Measurements from ENCODE around the gene FARP1.
A peak's percentile ranks its signal among the peaks of the same experiment; 100 is the strongest.

Gene FARP1

DNA sequence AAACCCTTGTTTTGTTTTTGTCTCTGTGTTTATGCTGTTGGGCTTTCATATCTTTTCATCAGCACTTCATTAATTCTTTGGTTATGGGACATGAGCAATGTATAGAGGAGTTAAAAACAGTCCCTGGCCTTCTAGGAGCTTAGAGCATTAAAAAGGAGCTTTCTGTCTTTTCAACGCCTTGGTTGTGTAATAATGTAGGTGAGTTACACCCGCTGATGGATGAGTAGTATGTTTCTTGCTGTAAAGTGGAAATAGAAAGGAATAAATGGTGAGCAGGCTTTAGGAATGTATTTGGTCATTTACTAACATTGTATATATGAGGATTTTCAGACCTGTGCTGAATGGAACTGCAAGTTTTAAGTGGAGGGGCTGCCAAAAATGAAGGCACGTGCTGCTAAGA lies 155.7 kb downstream of the FARP1 start:
- TF ChIP-seq, protein P1, sequence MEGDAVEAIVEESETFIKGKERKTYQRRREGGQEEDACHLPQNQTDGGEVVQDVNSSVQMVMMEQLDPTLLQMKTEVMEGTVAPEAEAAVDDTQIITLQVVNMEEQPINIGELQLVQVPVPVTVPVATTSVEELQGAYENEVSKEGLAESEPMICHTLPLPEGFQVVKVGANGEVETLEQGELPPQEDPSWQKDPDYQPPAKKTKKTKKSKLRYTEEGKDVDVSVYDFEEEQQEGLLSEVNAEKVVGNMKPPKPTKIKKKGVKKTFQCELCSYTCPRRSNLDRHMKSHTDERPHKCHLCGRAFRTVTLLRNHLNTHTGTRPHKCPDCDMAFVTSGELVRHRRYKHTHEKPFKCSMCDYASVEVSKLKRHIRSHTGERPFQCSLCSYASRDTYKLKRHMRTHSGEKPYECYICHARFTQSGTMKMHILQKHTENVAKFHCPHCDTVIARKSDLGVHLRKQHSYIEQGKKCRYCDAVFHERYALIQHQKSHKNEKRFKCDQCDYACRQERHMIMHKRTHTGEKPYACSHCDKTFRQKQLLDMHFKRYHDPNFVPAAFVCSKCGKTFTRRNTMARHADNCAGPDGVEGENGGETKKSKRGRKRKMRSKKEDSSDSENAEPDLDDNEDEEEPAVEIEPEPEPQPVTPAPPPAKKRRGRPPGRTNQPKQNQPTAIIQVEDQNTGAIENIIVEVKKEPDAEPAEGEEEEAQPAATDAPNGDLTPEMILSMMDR (IDR thresholded peaks at IDR 0.05; ENCODE audit: control insufficient read depth, extremely low read depth, insufficient read depth) = no peak
- no peak overlapping the region for H3K4me3 ChIP-seq (ENCODE audit: low read depth, low read length)
- DNase-seq (ENCODE audit: low read depth) = no peak

DNA sequence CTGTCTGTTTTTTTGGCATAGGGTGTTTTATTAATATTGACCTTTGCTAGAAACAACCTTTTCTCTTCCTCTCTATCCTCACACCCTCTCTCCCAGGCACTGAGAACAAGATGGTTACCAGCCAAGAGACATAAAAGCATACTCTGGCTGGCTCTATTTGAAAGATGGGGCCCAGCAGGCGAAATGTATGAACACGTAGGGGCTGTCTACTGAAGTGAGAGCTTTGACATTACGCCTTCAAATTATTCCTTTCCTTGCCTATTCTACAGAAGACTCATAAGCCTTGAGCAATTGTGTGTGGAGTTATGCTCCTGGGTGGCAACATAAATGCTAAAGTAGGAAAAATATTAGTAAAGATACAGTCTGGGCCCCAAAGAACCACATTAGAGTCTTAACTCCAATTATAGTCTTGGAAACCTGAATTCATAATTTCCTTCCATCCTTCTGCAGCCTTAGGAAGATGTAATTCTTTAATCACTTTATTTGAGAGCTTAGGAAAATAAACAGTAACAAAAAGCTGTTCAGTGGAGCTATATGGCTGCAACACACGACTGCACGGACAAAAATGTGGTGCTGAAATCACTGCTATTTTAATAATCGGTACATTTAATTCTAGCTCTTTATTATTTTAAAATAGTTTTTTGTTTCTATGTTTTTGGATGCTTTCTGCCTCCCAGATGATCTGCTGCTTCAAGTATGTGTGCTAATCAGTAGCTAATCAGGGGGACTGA lies 156.5 kb downstream of the FARP1 start:
- TF ChIP-seq, protein P1 (IDR thresholded peaks at IDR 0.05; ENCODE audit: control insufficient read depth, extremely low read depth, insufficient read depth) = no peak
- DNase-seq (ENCODE audit: low read depth) = no peak
- H3K4me3 ChIP-seq (ENCODE audit: low read depth, low read length) = no peak overlapping the region

DNA sequence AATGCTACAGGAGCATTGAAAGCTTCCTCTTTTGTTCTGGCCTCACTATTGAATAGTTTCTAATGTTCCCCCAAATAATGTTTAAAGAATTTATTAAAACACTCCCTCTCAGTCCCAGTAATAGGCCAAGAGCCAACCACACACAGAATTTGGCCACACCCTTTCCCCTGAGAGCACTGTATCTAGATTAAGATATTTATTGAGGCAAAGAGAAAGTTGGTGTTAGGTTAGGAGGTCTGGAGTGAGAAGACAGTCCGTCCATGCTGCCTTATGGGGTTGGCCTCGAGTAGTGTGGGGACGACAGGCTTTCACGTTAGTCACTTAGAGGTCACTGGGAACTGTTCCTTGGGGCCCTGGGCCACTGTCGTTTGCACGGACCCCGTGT lies 157.1 kb downstream of the FARP1 start:
- no peak overlapping the region for H3K4me3 ChIP-seq (ENCODE audit: low read depth, low read length)
- TF ChIP-seq, protein P1 (IDR thresholded peaks at IDR 0.05; ENCODE audit: control insufficient read depth, extremely low read depth, insufficient read depth) = no peak

DNA sequence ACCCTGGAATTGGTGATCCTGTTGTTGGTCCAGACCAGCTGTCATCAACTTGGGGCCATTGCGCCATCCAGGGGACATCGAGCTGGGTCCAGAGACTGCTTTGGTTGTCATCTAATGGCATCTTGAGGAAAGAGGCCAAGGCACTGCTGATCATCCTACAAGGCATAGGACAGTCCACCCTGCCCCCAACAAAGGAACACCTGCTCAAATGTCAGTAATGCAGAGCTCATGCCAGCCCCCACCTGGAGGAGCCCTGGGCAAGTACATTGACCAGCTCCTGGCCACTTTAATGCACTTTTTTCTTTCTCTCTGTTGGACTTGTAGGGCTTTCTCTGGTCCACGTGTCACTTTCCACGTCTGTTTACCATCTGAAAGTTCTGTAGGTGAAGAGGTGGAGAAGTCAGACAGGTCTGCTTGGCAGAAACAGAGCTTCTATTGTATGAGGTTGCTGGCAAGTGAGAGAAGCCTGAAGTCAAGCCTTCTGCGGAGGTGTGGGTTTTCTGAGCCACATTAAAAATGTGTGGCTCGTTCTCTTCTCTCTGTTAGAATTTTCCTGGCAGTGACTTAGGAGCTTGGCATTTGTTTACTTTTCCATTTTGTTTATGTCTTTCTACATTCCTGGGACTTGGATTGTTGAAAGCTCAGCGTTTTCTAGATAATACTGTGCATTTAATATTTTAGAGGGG lies 158.2 kb downstream of the FARP1 start:
- TF ChIP-seq, protein P1 (IDR thresholded peaks at IDR 0.05; ENCODE audit: control insufficient read depth, extremely low read depth, insufficient read depth) = no peak
- peak; percentile 52 for DNase-seq (ENCODE audit: low read depth)
- 0 out of 2 replicates have a peak overlapping the region, but pooled peaks have one; percentile 10 for H3K4me3 ChIP-seq (ENCODE audit: low read depth, low read length)

More for the DNA sequence above, 157.1 kb downstream of the FARP1 start:
- no peak for DNase-seq (ENCODE audit: low read depth)

DNA sequence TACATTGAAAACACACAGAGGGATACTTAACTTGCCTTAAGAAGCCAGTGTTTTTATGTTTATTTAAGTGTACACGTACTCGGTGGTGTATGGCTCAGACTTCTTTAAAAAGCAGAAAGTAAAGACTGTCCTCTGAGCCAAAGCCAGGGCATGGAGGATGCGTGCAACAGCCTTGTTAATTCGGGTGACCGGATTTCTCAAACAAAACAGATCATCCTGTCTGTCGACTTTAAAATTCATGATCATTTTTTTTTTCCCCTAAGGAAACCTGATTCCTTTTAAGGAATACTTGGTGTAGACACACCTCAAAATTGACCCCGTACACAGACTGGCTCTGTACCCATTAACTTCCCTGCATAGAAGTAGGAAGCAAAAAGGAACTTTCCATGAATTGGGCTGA lies 158.8 kb downstream of the FARP1 start:
- H3K4me3 ChIP-seq (ENCODE audit: low read depth, low read length) = peak overlapping the region; percentile 10; the same call in 1 of the 2 replicates
- TF ChIP-seq, protein P1 (IDR thresholded peaks at IDR 0.05; ENCODE audit: control insufficient read depth, extremely low read depth, insufficient read depth) = no peak
- peak; percentile 68 for DNase-seq (ENCODE audit: low read depth)

DNA sequence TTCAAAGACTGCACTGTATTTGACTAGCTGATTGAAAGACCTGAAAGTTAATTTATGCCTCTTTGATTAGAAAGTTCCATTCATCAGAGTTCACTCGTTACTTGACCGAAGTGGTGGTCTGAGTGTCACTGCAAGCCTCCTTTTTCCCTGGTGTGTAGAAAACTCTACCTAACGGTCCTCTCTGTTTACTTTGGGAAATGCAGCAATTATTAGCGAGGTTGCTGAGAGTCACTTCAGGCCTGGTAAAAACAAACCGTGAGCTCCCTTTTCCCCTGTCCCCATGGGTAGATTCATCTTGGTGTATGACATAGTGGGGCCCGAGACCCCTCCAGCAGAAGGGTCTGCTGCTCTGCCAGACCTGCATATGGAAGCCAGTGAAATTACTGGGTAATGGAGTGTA lies 161.0 kb downstream of the FARP1 start:
- H3K4me3 ChIP-seq (ENCODE audit: low read depth, low read length) = no peak overlapping the region
- no peak for DNase-seq (ENCODE audit: low read depth)
- TF ChIP-seq, protein P1 (IDR thresholded peaks at IDR 0.05; ENCODE audit: control insufficient read depth, extremely low read depth, insufficient read depth) = no peak

Data from LNCaP clone FGC (cell line).